ENCODE results near the gene PLA2G5.

DNA sequence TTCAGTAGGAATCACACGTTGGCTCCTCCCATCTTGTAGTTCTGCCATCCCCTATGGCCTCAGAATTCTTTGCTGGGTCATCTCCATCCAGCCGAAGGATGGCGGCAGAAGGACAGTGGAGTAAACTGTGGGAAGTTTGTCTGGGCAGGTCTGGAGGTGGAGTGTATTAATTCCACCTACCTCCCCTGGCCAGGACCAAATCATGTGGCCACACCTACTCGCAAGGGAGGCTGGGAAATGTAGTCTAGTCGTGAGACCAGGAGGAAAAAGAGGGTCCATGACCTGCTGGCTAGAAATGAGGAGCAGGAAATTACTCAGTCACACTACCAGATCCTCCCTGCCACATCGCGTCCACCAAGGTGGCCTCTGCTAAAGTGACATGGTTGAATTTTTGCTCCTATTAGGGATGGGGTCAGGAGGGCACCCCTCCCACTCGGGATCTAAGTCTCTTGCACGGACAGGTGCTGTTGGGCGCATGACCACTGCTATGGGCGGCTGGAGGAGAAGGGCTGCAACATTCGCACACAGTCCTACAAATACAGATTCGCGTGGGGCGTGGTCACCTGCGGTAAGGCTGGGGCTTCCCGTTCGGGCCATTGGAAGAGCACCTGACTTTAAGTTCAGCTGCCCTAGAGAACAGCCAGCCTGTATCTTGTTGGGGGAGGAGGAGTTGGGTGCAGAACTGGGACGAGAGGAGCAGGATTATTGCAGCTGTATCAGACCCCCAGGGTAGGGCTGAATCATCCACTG is 19.5 kb downstream of the PLA2G5 start:
- TF ChIP-seq, protein P1, sequence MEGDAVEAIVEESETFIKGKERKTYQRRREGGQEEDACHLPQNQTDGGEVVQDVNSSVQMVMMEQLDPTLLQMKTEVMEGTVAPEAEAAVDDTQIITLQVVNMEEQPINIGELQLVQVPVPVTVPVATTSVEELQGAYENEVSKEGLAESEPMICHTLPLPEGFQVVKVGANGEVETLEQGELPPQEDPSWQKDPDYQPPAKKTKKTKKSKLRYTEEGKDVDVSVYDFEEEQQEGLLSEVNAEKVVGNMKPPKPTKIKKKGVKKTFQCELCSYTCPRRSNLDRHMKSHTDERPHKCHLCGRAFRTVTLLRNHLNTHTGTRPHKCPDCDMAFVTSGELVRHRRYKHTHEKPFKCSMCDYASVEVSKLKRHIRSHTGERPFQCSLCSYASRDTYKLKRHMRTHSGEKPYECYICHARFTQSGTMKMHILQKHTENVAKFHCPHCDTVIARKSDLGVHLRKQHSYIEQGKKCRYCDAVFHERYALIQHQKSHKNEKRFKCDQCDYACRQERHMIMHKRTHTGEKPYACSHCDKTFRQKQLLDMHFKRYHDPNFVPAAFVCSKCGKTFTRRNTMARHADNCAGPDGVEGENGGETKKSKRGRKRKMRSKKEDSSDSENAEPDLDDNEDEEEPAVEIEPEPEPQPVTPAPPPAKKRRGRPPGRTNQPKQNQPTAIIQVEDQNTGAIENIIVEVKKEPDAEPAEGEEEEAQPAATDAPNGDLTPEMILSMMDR (IDR thresholded peaks at IDR 0.05), result no peak
- no peak for TF ChIP-seq POLR2A (IDR thresholded peaks at IDR 0.05)
